Measurements from ENCODE around the gene SHANK2.

SHANK2 gene

GRCh38 chr11:71241721-71242259, 10.6 kb downstream of the SHANK2 start:
- H3K27ac ChIP-seq, result peak overlapping the region; percentile 76

GRCh38 chr11:71240865-71241691, 11.3 kb downstream of the SHANK2 start:
- H3K27ac ChIP-seq, result peak overlapping the region; percentile 76; the same call in 1 of the 2 replicates
- no peak for TF ChIP-seq CTCF (conservative IDR thresholded peaks at IDR 0.05)

More at GRCh38 chr11:71241721-71242259, 10.6 kb downstream of the SHANK2 start:
- no peak for TF ChIP-seq CTCF (conservative IDR thresholded peaks at IDR 0.05)

GRCh38 chr11:71240061-71240690, 12.2 kb downstream of the SHANK2 start:
- H3K27ac ChIP-seq, result no peak overlapping the region
- no peak for TF ChIP-seq CTCF (conservative IDR thresholded peaks at IDR 0.05)

GRCh38 chr11:71239581-71239980, 12.8 kb downstream of the SHANK2 start:
- H3K27ac ChIP-seq, result no peak overlapping the region
- TF ChIP-seq CTCF (conservative IDR thresholded peaks at IDR 0.05), result no peak

GRCh38 chr11:71238941-71239340, 13.4 kb downstream of the SHANK2 start:
- no peak overlapping the region for H3K27ac ChIP-seq
- no peak for TF ChIP-seq CTCF (conservative IDR thresholded peaks at IDR 0.05)

- TF ChIP-seq CTCF (conservative IDR thresholded peaks at IDR 0.05), result no peak
- no peak overlapping the region for H3K27ac ChIP-seq
These were observed 14.0 kb downstream of the SHANK2 start for GRCh38 chr11:71238285-71238875.

GRCh38 chr11:71237853-71238252, 14.5 kb downstream of the SHANK2 start:
- H3K27ac ChIP-seq, result no peak overlapping the region
- TF ChIP-seq CTCF (conservative IDR thresholded peaks at IDR 0.05), result no peak
